GM12801 (cell line): Measurements from ENCODE around the gene FGD2.

Experiments used
- TF ChIP-seq, protein P1 (sequence below): IDR thresholded peaks from one replicate; pipeline ENCODE4 v1.5.1; 2011; ENCODE audit warnings: control low read depth; ENCODE audit not compliant: insufficient read length; ENCODE audit errors: extremely low read depth

Gene FGD2

DNA sequence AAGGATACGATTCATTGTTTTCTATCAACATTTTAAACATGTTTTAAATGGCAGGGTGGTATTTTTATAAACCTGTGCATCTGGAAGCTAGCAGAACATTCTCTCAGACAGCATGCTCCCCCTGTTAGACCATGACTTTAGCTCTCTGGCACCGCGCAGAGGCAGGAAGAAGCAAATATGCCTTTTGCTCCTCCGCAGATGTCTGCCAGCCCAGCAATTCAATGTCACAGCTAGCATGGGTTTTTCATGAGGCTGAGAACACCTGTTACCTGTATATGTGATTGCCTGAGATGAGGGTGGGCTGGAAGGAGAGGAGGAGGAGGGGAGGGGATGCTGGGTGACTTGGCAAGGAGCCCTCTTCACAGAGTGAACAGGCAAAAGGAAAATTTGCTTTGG, 26.1 kb upstream of the FGD2 start:
- TF ChIP-seq, protein P1, sequence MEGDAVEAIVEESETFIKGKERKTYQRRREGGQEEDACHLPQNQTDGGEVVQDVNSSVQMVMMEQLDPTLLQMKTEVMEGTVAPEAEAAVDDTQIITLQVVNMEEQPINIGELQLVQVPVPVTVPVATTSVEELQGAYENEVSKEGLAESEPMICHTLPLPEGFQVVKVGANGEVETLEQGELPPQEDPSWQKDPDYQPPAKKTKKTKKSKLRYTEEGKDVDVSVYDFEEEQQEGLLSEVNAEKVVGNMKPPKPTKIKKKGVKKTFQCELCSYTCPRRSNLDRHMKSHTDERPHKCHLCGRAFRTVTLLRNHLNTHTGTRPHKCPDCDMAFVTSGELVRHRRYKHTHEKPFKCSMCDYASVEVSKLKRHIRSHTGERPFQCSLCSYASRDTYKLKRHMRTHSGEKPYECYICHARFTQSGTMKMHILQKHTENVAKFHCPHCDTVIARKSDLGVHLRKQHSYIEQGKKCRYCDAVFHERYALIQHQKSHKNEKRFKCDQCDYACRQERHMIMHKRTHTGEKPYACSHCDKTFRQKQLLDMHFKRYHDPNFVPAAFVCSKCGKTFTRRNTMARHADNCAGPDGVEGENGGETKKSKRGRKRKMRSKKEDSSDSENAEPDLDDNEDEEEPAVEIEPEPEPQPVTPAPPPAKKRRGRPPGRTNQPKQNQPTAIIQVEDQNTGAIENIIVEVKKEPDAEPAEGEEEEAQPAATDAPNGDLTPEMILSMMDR = no peak

DNA sequence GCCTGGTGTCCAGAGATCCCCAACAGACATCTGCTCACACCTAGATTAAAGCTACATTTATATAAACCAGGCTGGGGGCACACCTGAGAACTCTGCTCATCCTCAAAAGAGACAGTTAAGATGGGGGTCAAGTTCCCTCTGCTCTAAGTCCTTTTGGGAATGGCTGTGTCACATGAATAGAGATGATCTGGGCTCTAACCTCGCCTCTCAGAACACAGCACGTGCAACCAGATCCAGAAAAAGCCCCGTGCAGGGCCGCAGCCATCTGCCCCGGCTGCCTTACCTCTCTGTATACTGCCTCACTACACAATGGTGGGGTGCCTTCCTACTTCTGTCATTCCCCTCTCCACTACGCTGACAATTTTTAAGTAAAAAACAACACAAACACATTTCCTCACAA, 25.3 kb upstream of the FGD2 start:
- TF ChIP-seq, protein P1 = no peak

DNA sequence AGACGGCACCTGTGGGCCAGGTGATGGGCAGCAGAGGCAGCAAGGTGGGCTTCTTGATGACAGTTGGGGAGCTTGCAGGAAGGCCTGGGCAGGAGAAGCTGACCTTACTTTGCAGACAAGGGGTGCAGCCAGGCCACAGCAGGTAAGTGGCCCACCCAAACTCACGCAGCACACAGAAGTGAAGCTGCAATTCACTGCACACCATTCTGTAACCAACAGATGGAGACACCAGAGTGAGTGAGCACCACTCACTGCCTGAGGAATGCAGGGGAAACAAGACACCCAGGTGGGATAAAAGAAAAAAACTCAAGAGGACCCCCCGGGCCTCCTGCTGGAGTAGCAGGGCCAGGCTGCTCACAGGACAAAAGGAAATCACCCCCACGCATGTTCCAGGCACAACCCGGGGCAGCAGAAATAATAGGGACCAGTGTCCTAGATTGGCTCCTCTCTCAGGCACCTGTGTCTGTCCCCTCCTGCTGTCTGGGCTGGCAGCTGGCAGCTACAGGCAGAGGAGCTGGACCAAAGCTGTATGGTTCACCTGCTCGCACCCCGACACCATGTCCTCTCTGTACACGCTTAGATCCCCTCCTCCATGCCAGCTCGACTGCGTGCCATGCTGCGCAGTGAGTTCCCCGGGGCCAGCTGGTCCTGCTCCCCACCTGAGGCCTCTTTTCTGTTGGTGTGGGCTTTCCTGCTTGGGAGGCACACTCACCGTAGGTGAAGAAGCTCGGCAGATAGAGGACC, 24.4 kb upstream of the FGD2 start:
- TF ChIP-seq, protein P1 = no peak

DNA sequence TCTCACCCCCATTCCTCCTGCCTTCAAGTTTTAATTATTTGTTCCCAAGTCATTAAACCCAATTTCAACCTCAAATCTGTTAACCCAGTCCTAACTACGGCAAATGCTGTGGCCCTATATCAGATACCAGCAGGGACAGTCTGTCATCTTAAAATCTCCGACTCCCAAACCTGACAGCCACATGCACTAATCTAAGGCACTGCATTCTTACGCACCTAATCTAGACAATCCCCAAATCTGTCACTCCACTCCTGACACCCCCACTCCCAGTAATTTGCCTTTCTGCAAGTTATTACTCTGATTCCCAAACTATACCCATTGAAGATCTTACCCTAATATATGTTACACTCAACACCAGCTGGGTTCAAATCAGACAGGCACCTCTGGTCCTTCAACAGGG, 21.9 kb upstream of the FGD2 start:
- TF ChIP-seq, protein P1 = no peak

DNA sequence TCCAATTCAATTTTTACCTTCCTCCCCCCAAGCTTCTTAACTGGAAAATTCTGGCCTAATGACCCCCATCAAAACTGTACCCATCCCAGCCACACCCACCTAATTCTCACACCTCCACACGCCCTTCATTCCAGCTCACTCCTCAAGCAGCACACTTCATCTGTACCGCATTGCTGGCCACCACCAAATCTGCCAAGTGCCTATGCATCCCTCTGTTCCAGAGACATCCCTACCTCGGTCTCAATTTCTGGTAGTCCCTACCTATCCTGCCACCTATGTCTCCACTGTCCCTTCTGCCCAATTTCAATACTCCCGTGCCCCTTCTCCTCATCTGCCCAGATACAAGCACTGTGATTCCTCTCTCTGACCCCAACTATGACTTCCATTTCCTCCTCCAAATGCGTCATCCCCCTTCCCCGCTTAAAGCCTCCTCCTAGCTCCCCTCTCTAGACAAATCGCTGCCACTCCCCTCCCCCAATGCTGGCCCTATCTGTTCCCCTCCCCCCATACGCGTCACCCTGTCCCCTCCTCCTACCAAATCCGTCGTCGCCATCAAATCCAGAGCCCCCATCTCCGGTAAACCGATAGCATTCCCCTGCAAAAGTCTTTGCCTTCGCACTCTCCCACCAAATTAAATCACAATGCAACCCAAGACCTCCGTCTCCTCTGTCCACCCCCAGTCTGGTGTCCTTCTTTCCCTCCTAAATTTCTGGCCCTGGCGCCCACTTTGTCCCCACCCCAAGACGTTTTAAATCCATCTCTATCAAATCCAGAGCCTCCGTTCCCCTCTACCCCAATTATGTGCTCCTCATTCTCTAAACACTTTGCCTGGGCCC, 20.7 kb upstream of the FGD2 start:
- TF ChIP-seq, protein P1 = no peak

DNA sequence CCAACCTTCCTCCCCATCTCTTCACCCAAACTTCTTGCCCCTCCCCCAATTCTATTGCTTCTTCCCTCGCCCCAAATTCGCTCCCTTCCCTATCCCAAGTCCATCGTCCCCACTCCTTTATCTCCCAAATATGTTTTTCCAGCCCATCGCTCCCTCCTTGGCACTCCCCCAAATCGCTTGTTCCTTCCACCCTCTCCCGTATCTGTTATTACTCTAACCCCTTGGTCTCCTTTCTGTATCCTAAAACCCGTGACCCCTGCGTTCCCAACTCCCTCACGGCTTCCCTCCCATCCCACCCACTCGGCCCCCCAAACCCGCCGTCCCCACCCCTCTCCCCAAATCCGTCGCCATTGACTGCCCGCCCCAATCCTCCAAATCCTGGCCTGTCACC, 20.0 kb upstream of the FGD2 start:
- TF ChIP-seq, protein P1 = no peak

DNA sequence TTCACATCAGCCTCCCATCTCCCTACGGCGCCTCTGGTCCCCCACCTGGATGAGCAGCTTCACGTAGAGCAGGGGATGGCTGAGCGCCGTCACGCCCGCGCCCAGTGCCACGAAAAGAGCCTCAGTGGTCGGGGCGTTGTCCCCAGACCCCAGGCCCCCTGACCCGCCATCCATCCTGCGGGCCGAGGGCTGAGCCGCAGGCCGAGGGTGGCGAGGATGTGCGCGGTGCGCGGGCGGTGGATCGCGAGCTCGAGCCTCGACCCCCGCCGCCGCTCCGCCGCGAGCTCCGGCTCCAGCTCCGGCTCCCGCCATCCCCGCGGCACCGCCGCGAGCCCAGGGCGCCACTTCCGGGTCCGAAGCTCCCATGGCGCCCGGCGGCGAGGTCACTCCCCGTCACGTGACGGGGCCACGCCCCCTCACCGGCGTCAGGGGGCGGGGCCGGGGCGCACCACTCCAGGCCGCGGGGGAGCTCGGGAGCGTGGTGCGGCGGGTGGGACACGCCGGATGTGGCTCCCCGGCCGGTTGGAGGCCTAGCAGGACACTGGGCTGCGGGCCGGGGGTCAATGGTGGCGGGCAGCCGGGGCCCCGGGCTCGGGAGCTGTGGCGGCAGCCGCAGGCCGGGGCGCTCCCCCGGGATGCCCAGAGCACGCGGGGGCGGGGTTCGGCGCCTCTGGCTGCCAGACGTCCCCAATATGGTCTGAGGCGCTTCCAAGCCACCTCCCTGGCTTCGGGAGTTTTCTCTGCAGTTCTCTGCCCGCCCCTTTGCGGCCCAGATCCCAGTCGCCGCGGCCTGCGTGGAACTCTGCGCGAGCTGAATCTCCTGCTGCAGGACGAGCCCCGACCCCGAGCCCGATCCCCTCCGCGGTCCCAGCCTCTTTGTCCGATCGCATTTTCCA, 19.4 kb upstream of the FGD2 start, which contains the start of gene MTCH1:
TSS of gene MTCH1 (minus strand) at position 389 of the 896 bp plus-strand sequence. CDS start at position 366, 23 bp downstream.
- TF ChIP-seq, protein P1 = no peak
